Measurements from ENCODE around the gene GAS2. TPM values are rescaled to one million over a fixed set of nuclear protein-coding genes. Genes with fewer than 3 reads are reported as not detected.

The GAS2 gene
- total and polyA plus RNA-seq, 2 donors: 2.8 to 3.1 TPM

DNA sequence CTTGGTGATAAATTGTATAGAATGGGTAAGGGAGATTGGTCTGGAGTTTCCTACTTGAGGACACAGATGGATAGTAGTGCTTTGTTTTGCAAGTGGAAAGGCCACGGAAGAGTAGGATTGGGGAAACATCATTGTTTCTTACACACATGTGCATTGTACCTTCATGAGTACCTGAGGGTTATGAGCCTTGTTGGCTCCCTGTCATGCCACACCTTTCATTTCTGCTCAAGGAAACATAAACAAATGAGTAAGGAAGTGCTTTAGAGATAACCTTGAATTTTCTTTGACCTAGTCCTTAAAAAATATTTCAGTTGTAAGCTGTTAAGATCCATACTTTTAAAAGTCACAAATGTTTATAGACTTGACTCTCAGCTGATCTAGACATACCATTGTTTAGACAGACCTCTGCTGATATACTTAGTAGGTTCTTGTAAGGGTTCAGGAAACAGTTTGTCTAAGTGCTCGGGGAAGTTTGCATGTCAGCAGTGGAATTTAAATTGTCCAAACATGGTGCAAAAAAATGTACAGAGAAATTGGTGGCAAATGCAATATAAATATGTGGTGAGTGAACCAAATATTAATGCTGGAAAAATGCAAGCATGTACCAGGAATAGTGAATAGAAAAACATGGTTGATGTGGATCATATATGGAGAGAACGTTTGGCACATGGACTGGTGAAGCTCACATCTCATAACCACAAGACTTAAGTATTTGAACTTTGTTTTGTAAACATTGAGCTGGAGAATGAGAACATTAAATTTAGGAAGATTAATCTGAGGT, 40.9 kb downstream of the GAS2 start:
- Histone ChIP-seq H3K27ac (ENCODE audit: low read depth in 1 of 2, low read length in 1 of 2) (no peak overlapping the region), H3K4me1 (ENCODE audit: control insufficient read depth in 2 of 2, insufficient read depth in 2 of 2, low read length in 2 of 2) (no peaks in the 10 kb centered on the region), H3K4me3 (ENCODE audit: low read length in 2 of 2) (no peak overlapping the region), H3K36me3 (ENCODE audit: control insufficient read depth in 2 of 2, insufficient read depth in 2 of 2, low read length in 1 of 2) (no peaks in the 10 kb centered on the region), H3K27me3 (ENCODE audit: control insufficient read depth in 2 of 2, insufficient read depth in 1 of 2, low read length in 1 of 2) (no peaks in the 10 kb centered on the region), H3K9me3 (ENCODE audit: control insufficient read depth in 2 of 2, insufficient read depth in 1 of 2, low read length in 1 of 2) (no peaks in the 10 kb centered on the region)
- WGBS: 92% methylated on average over 3 of the region's 3 CpGs
- no peak for DNase-seq (ENCODE audit: low read depth in 6 of 9, low spot score in 9 of 9)

DNA sequence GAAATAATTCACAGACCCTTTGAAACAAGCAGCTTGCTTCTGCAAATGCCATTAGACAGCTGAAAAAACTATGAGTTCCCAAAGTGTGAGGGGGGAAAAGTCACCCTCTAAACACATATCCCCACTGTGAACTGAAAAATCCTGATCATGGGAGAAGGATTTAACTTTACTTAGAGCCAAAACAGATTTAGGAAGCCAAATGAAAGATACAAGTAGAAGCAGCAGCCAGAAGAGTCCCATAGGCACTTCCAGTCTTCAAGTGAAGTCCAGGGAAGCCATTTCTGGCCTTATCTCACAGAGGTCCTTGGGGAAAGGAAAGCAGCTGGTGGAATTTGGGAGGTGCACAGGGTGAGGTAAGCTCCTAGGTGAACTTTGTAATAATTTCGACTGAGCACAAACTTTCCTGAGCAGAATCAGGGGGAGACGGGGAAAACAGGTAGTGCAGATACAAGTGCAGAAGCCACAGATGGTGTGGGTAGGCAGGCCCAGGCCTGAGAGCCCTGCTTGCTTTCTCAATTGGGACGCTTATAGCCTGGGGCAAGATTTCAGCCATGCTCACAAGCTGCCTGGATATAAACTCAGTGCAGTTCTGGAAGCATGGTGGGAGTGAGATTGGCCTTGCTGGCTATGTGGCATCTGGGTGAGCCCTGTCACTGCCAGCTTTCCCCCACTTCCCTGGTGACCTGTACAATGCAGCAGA, 44.8 kb downstream of the GAS2 start:
- Histone ChIP-seq H3K4me1 (ENCODE audit: control insufficient read depth in 2 of 2, insufficient read depth in 2 of 2, low read length in 2 of 2) (no peaks in the 10 kb centered on the region), H3K4me3 (ENCODE audit: low read length in 2 of 2) (no peak overlapping the region), H3K27me3 (ENCODE audit: control insufficient read depth in 2 of 2, insufficient read depth in 1 of 2, low read length in 1 of 2) (no peaks in the 10 kb centered on the region), H3K27ac (ENCODE audit: low read depth in 1 of 2, low read length in 1 of 2) (no peak overlapping the region), H3K36me3 (ENCODE audit: control insufficient read depth in 2 of 2, insufficient read depth in 2 of 2, low read length in 1 of 2) (no peaks in the 10 kb centered on the region), H3K9me3 (ENCODE audit: control insufficient read depth in 2 of 2, insufficient read depth in 1 of 2, low read length in 1 of 2) (no peaks in the 10 kb centered on the region)
- WGBS: 92% methylated on average over 3 of the region's 3 CpGs
- DNase-seq (ENCODE audit: low read depth in 6 of 9, low spot score in 9 of 9): no peak

DNA sequence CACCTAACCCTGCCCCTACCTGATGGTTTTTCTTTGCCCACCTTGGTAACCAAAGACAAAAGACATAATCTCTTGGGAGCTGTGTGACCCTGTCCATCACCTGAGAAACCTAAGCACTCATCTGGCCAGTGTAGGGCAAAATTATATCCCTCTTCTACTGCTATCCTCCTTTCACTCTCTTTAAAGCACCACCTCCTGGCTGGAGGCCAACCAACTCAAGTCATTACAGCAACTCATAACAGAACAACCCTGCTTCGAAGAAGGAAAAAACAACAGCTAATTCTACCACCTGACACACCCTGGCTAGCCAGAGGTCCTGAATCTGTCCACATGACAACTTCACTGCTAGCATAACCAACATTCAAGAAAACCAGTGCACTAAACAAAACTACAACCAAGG, 45.5 kb downstream of the GAS2 start:
- H3K36me3 ChIP-seq (ENCODE audit: control insufficient read depth in 2 of 2, insufficient read depth in 2 of 2, low read length in 1 of 2): no peaks in the 10 kb centered on the region
- WGBS: 85% methylated on average over 1 of the region's 1 CpG
- no peak overlapping the region for H3K27ac ChIP-seq (ENCODE audit: low read depth in 1 of 2, low read length in 1 of 2)
- H3K4me3 ChIP-seq (ENCODE audit: low read length in 2 of 2): no peak overlapping the region
- H3K27me3 ChIP-seq (ENCODE audit: control insufficient read depth in 2 of 2, insufficient read depth in 1 of 2, low read length in 1 of 2): no peaks in the 10 kb centered on the region
- no peak for DNase-seq (ENCODE audit: low read depth in 6 of 9, low spot score in 9 of 9)
- no peaks in the 10 kb centered on the region for H3K4me1 ChIP-seq (ENCODE audit: control insufficient read depth in 2 of 2, insufficient read depth in 2 of 2, low read length in 2 of 2)
- H3K9me3 ChIP-seq (ENCODE audit: control insufficient read depth in 2 of 2, insufficient read depth in 1 of 2, low read length in 1 of 2): no peaks in the 10 kb centered on the region

DNA sequence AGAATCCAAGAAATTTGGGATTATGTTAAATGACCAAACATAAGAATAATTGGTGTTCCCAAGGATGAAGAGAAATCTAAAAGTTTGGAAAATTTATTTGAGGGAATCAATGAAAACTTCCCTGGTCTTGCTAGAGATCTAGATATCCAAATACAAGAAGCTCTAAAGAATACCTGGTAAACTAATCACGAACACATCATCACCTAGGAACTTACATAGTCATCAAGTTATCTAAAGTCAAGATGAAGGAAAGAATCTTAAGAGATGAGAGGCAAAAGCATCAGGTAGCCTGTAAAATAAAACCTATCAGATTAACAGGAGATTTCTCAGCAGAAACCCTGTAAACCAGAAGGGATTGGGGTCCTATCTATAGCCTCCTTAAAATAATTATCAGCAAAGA, 46.9 kb downstream of the GAS2 start:
- Histone ChIP-seq H3K4me3 (ENCODE audit: low read length in 2 of 2) (no peak overlapping the region), H3K27ac (ENCODE audit: low read depth in 1 of 2, low read length in 1 of 2) (no peak overlapping the region), H3K9me3 (ENCODE audit: control insufficient read depth in 2 of 2, insufficient read depth in 1 of 2, low read length in 1 of 2) (no peaks in the 10 kb centered on the region), H3K4me1 (ENCODE audit: control insufficient read depth in 2 of 2, insufficient read depth in 2 of 2, low read length in 2 of 2) (no peaks in the 10 kb centered on the region), H3K27me3 (ENCODE audit: control insufficient read depth in 2 of 2, insufficient read depth in 1 of 2, low read length in 1 of 2) (no peaks in the 10 kb centered on the region), H3K36me3 (ENCODE audit: control insufficient read depth in 2 of 2, insufficient read depth in 2 of 2, low read length in 1 of 2) (no peaks in the 10 kb centered on the region)
- whole genome bisulfite sequencing: 98% methylated on average over 1 of the region's 1 CpG
- DNase-seq (ENCODE audit: low read depth in 6 of 9, low spot score in 9 of 9): no peak

DNA sequence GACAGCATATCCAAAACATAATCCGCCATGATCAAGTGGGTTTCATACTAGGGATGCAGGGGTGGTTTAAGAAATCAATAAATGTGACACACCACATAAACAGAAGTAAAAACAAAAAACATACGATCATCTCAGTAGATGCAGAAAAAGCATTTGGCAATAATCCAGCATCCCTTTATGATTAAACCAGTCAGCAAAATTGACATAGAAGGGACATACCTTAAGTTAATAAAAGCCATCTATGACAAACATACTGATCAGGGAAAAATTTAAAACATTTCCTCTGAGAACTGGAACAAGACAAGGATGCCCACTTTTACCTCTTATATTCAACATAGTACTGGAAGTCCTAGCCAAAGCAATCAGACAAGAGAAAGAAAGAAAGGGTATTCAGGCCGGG, 49.6 kb downstream of the GAS2 start:
- WGBS: 96% methylated on average over 3 of the region's 3 CpGs
- Histone ChIP-seq H3K36me3 (ENCODE audit: control insufficient read depth in 2 of 2, insufficient read depth in 2 of 2, low read length in 1 of 2) (no peaks in the 10 kb centered on the region), H3K9me3 (ENCODE audit: control insufficient read depth in 2 of 2, insufficient read depth in 1 of 2, low read length in 1 of 2) (no peaks in the 10 kb centered on the region), H3K4me1 (ENCODE audit: control insufficient read depth in 2 of 2, insufficient read depth in 2 of 2, low read length in 2 of 2) (no peaks in the 10 kb centered on the region), H3K27ac (ENCODE audit: low read depth in 1 of 2, low read length in 1 of 2) (no peak overlapping the region), H3K27me3 (ENCODE audit: control insufficient read depth in 2 of 2, insufficient read depth in 1 of 2, low read length in 1 of 2) (no peaks in the 10 kb centered on the region), H3K4me3 (ENCODE audit: low read length in 2 of 2) (no peak overlapping the region)
- DNase-seq (ENCODE audit: low read depth in 6 of 9, low spot score in 9 of 9): no peak

DNA sequence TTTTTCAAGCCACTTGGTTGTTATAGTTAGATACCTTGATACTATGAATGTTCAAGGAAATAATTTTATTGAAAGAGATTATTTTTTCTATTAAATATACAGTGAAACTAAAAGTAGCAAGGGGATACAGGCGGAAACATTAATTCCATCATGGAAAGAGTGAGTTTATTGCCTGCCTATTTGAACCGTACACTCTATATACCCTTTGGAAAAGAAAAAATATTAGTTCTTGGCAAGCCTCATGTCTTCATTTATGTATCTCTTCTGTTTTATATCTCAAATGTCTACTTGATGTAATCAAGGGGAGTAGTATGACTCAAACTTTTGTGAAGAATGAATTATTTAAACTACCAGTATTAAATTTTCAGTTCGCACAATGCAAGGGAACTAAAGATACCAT, 54.0 kb downstream of the GAS2 start:
- H3K4me1 ChIP-seq (ENCODE audit: control insufficient read depth in 2 of 2, insufficient read depth in 2 of 2, low read length in 2 of 2): no peaks in the 10 kb centered on the region
- DNase-seq (ENCODE audit: low read depth in 6 of 9, low spot score in 9 of 9): no peak
- no peaks in the 10 kb centered on the region for H3K27me3 ChIP-seq (ENCODE audit: control insufficient read depth in 2 of 2, insufficient read depth in 1 of 2, low read length in 1 of 2)
- no peak overlapping the region for H3K4me3 ChIP-seq (ENCODE audit: low read length in 2 of 2)
- H3K27ac ChIP-seq (ENCODE audit: low read depth in 1 of 2, low read length in 1 of 2): no peak overlapping the region
- H3K9me3 ChIP-seq (ENCODE audit: control insufficient read depth in 2 of 2, insufficient read depth in 1 of 2, low read length in 1 of 2): no peaks in the 10 kb centered on the region
- H3K36me3 ChIP-seq (ENCODE audit: control insufficient read depth in 2 of 2, insufficient read depth in 2 of 2, low read length in 1 of 2): no peaks in the 10 kb centered on the region
- 95% methylated on average over 3 of the region's 3 CpGs for WGBS

DNA sequence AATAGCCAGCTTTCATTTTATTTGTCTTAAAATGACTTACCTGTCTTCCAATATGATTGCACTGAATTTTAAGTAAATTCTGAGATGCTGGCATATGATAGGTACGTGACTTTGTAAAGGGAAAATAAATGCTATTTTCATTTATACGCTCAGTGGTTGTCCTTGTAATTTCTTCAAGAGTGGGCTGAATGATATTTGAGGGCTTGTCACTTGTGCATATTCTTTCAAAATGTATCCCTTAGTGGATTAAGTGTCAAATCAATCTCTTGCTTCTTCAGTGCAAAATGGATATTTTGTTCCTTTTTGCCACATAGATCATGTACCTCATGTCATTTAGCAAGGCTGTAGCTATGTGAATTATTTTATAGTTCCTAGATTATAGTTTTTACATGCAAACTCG, 56.9 kb downstream of the GAS2 start:
- Histone ChIP-seq H3K9me3 (ENCODE audit: control insufficient read depth in 2 of 2, insufficient read depth in 1 of 2, low read length in 1 of 2) (no peaks in the 10 kb centered on the region), H3K4me3 (ENCODE audit: low read length in 2 of 2) (no peak overlapping the region), H3K36me3 (ENCODE audit: control insufficient read depth in 2 of 2, insufficient read depth in 2 of 2, low read length in 1 of 2) (no peaks in the 10 kb centered on the region), H3K4me1 (ENCODE audit: control insufficient read depth in 2 of 2, insufficient read depth in 2 of 2, low read length in 2 of 2) (no peaks in the 10 kb centered on the region), H3K27ac (ENCODE audit: low read depth in 1 of 2, low read length in 1 of 2) (no peak overlapping the region), H3K27me3 (ENCODE audit: control insufficient read depth in 2 of 2, insufficient read depth in 1 of 2, low read length in 1 of 2) (no peaks in the 10 kb centered on the region)
- WGBS: 94% methylated on average over 3 of the region's 3 CpGs
- no peak for DNase-seq (ENCODE audit: low read depth in 6 of 9, low spot score in 9 of 9)

DNA sequence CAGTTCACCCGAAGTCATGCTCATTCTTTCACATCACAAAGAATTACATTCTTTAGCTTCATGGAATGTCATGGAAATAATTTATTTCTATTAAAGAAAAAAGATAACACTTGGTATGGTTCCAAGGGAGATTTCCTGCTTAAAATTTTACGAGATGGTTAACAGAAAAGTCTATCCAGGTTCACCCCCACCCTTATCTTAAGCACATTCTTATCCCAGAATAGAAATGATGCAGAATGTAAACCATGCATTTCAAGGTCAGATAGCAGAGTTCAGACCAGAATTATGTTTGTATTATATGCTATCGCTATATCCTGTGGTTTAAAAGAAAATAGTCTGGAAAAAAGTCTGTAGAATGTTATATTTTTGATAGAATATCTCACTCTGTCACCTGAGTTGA, 58.7 kb downstream of the GAS2 start:
- DNase-seq (ENCODE audit: low read depth in 6 of 9, low spot score in 9 of 9): no peak
- no peaks in the 10 kb centered on the region for H3K4me1 ChIP-seq (ENCODE audit: control insufficient read depth in 2 of 2, insufficient read depth in 2 of 2, low read length in 2 of 2)
- H3K4me3 ChIP-seq (ENCODE audit: low read length in 2 of 2): no peak overlapping the region
- H3K36me3 ChIP-seq (ENCODE audit: control insufficient read depth in 2 of 2, insufficient read depth in 2 of 2, low read length in 1 of 2): no peaks in the 10 kb centered on the region
- 86% methylated on average over 3 of the region's 3 CpGs for WGBS
- H3K27me3 ChIP-seq (ENCODE audit: control insufficient read depth in 2 of 2, insufficient read depth in 1 of 2, low read length in 1 of 2): no peaks in the 10 kb centered on the region
- no peak overlapping the region for H3K27ac ChIP-seq (ENCODE audit: low read depth in 1 of 2, low read length in 1 of 2)
- H3K9me3 ChIP-seq (ENCODE audit: control insufficient read depth in 2 of 2, insufficient read depth in 1 of 2, low read length in 1 of 2): no peaks in the 10 kb centered on the region

DNA sequence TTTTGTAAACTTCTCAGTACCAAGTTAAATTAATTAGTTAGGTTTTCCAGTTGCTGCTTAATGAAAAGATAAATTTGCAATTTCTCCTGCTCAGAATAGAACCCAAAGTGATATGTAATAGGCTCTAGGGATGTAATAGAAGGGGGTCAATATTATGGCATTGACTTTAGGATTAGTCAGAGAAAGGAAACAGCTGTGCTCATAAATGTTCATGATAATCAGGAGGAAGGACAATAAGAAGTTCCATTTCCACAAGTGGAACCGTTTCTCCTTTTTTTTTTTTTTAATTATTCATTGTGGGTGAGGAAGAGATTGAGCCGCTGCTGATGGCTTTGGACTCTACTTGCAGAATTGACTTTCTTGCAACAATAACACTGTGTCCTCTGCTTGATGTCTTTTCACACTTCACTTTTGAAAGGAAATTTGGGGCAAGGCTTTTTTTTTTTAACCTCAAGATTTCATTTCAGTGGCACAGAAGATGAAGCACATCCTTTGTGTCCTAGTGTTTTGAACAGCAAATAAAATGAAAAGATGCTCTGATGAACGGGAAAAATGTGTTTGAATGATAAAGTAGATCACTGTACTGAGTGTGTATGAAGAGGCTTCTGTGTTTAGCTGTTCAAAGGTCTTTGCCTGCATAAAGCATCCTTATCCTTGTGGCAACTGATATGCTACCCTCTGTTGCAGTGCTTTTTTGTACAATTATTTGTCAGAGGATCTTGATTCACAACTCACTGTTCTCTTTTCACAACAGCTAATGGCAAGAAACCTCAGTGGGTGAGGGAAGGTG, 62.4 kb downstream of the GAS2 start:
- no peaks in the 10 kb centered on the region for H3K36me3 ChIP-seq (ENCODE audit: control insufficient read depth in 2 of 2, insufficient read depth in 2 of 2, low read length in 1 of 2)
- H3K4me1 ChIP-seq (ENCODE audit: control insufficient read depth in 2 of 2, insufficient read depth in 2 of 2, low read length in 2 of 2): no peaks in the 10 kb centered on the region
- no peak for DNase-seq (ENCODE audit: low read depth in 6 of 9, low spot score in 9 of 9)
- no peak overlapping the region for H3K4me3 ChIP-seq (ENCODE audit: low read length in 2 of 2)
- H3K27ac ChIP-seq (ENCODE audit: low read depth in 1 of 2, low read length in 1 of 2): no peak overlapping the region
- WGBS: 70% methylated on average over 3 of the region's 3 CpGs
- no peaks in the 10 kb centered on the region for H3K27me3 ChIP-seq (ENCODE audit: control insufficient read depth in 2 of 2, insufficient read depth in 1 of 2, low read length in 1 of 2)
- H3K9me3 ChIP-seq (ENCODE audit: control insufficient read depth in 2 of 2, insufficient read depth in 1 of 2, low read length in 1 of 2): no peaks in the 10 kb centered on the region

Data from thymus (tissue), 11 donors.